Right cardiac atrium (tissue), 5 donors: ENCODE measurements around the gene SMIM5. TPM values are rescaled to one million over a fixed set of nuclear protein-coding genes. Genes with fewer than 3 reads are reported as not detected.

ENCODE experiments used
- ATAC-seq, 2 donors: fragments of 200-7000 bp; cut with Tn5 transposase; one replicate each; pipeline versions ENCODE4 v1.8.0 to v1.9.1; 2020; ENCODE audit warnings: moderate library complexity in 2 of 2, mild to moderate bottlenecking in 1 of 2
- DNase-seq, 3 donors: peaks; one replicate each; pipeline ENCODE4 v3.0.0-alpha.2; 2020
- H3K27ac ChIP-seq: one replicate; pipeline ENCODE4 v1.5.1; 2013; ENCODE audit warnings: mild to moderate bottlenecking, low read length, control low read depth, moderate library complexity
- H3K27me3 ChIP-seq: one replicate; pipeline ENCODE4 v1.6.1; 2013; ENCODE audit not compliant: control insufficient read depth, insufficient read depth
- H3K4me1 ChIP-seq: one replicate; pipeline ENCODE4 v1.6.1; 2013; ENCODE audit warnings: low read length; ENCODE audit not compliant: control insufficient read depth, insufficient read depth
- H3K4me3 ChIP-seq: one replicate; pipeline ENCODE4 v1.5.1; 2013; ENCODE audit warnings: low read length, control low read depth
- H3K9me3 ChIP-seq: one replicate; pipeline ENCODE4 v1.6.1; 2013; ENCODE audit warnings: low read length; ENCODE audit not compliant: control insufficient read depth
- WGBS: extraction: QIAGEN DNeasy Blood & Tissue Kit; methylation state at CpG from one replicate; pipeline ENCODE4 v1.1.7; 2013; 5-methylcytosine and 5-hydroxymethylcytosine counted together
- intact Hi-C, 4 donors: fragments of 100-400 bp; cut with DNase I; formaldehyde crosslinking; loops; one replicate each; pipeline versions ENCODE4 v1.11.0 to v1.14.0; 2022 to 2023
- long read RNA-seq, 4 donors: library from polyadenylated mRNA; unstranded; transcript quantifications; one replicate each; pipeline ENCODE4 v2.0.0, GENCODE V29; 2020 to 2021
- polyA plus RNA-seq: library from polyadenylated mRNA; stranded (reverse); fragments of 200-250 nt; gene quantifications from one replicate; pipeline ENCODE4 v1.2.3, GENCODE V29; 2013
- total RNA-seq, 4 donors: library from RNA; stranded (reverse); fragmentation: NEBNext Ultra II Directional; extraction: Animal tissue kit (Norgen Biotek cat#: 25700); gene quantifications; one replicate each; pipeline ENCODE4 v1.2.1, GENCODE V29; 2021
- donor health status: healthy with polysubstance abuse.
- donor health status: DM: no; HTN: yes; CAD: no.
- donor health status: DM: no; HTN: no; CAD: no.
- donor health status: DM: no; HTN: yes; CAD: no; lungs with severe emphysema.
- donor health status: DM: yes; HTN: yes; CAD: no.

The SMIM5 gene, protein sequence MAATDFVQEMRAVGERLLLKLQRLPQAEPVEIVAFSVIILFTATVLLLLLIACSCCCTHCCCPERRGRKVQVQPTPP
- total RNA-seq (10 to 100 TPM in 2 of 4 donors, 1 to 10 TPM in 2; 6.9 to 12.2 (median 9.6) TPM), polyA plus RNA-seq (13.5 TPM)
- long read RNA-seq, donor 1, full-length matches to known transcripts: 16 of 24 reads
- long read RNA-seq, donor 1, partial matches to known transcripts: 3 of 24 reads
- long read RNA-seq, donor 1, other reads (novel, unspliced or antisense): 5 of 24 reads
- long read RNA-seq, donor 2, transcript SMIM5-201 (3 exons, 1,546 nt): major isoform, 23 of 28 reads
- long read RNA-seq, donor 2, partial matches to known transcripts: 1 of 28 reads
- long read RNA-seq, donor 2, other reads (novel, unspliced or antisense): 4 of 28 reads
- long read RNA-seq, donor 3, transcript SMIM5-201 (3 exons, 1,546 nt): major isoform, 12 of 19 reads
- long read RNA-seq, donor 3, partial matches to known transcripts: 2 of 19 reads
- long read RNA-seq, donor 3, other reads (novel, unspliced or antisense): 5 of 19 reads
- long read RNA-seq, donor 4, transcript SMIM5-201 (3 exons, 1,546 nt): major isoform, 17 of 19 reads
- long read RNA-seq, donor 4, partial matches to known transcripts: 1 of 19 reads
- long read RNA-seq, donor 4, other reads (novel, unspliced or antisense): 1 of 19 reads

GRCh38 chr17:75632863-75633485 is at the start of gene SMIM5:
Gene SMIM5, plus strand, starts transcription at chr17:75633434. Its CDS starts 6,768 bp downstream, at chr17:75640202.
- peak; percentile 91 to 96 (median 96) for DNase-seq
- 13% methylated on average over 19 of the region's 19 CpGs for WGBS

DNA sequence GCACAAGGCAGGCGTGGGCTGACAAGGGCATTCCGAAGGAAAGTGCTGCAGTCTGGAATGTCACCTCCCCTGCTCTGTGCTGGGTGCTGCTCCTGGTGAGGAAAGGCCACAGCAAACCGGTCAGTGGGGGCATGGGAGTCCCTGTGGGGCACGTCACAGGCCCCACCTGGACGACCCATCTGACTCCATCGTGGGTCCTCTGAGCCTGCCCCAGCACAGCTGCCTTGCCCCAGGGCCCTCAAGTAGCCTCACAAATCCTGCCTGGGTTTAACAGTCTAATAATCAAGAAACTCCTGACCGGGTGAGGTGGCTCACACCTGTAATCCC is 48.4 kb upstream of the SMIM5 start:
- H3K27ac ChIP-seq: no peak overlapping the region
- intact Hi-C loops: loop anchor here in 3 of 4 donors (5.0 to 10.0 kb wide), 5 partner anchors 60 to 158 kb away; partner anchors contain the start of genes CASKIN2 (in 1 of the 3), LLGL2 (in 1 of the 3) and TSEN54 (in 1 of the 3)

More at GRCh38 chr17:75632863-75633485, at the start of gene SMIM5:
- no peaks in the 10 kb centered on the region for H3K27me3 ChIP-seq
- intact Hi-C loops: loop anchor here in 2 of 4 donors (5.0 kb wide), 2 partner anchors 114 to 119 kb away; no protein-coding TSS in a partner anchor
- H3K27ac ChIP-seq: peak within 1 kb of the TSS; percentile 78
- no peaks in the 10 kb centered on the region for H3K9me3 ChIP-seq
- peaks cover 9% of the 10 kb centered on the region for H3K4me1 ChIP-seq
- H3K4me3 ChIP-seq: no peak within 1 kb of the TSS
- ATAC-seq: peak; percentile 77 to 80

DNA sequence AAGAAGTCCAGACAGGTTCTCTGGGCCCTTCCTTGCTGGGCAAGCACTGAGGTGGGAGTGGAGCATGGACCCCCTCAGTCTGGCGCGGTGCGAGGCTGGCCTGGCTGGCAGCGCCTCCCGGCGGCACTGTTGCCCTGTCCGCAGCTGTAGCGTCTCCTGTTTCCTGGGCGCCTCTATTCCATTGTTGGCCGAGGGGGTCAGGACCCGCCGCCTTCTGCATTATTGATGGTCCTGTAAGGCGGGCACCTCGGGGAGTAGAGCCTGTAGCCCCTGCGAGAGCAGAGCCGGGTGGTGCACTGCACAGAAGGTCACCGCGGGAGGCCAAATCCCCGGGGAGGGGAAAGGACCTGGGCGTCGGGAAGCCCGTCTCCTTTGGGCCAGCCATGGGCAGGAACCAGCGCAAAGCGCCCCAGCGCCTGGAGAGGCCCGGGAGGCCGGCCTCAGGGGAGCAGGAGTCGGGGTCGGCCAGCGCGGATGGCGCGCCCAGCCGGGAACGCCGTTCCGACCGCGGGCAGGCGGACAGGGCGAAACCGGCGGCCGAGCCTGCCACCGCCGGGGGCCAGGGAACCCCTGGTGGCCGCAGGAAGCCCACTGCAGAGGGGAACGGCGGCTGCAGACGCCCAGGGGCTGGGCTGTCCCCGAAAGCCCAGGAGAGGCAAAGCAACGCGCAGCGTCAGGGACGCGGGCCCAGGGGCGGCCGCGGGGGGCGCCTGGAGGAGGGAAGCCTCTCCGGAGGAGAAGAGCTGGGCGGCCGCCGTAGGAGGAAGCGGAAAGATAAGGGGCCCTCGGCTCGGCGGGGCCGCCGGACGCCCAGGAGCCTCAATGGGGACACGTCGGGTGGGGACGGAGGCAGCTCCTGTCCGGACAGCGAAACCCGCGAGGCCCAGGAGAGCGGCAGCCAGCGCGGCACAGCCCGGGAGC is 45.3 kb upstream of the SMIM5 start, which contains the start of gene MYO15B:
Gene MYO15B (plus strand): TSS at position 126 of the 921 bp plus-strand sequence. CDS start 258 bp downstream, at position 384.
- peak; percentile 81 to 93 (median 90) for DNase-seq
- Histone ChIP-seq H3K4me3 (peak within 1 kb of the TSS; percentile 51), H3K4me1 (no peaks in the 10 kb centered on the region), H3K27ac (peak within 1 kb of the TSS; percentile 73), H3K27me3 (no peaks in the 10 kb centered on the region), H3K9me3 (no peaks in the 10 kb centered on the region)
- ATAC-seq: peak; percentile 55 to 71
- 2% methylated on average over 82 of the region's 82 CpGs for WGBS
- intact Hi-C loops: loop anchor here in 3 of 4 donors (2.0 to 10.0 kb wide), 6 partner anchors 63 to 161 kb away; partner anchors contain the start of genes CASKIN2 (in 1 of the 3), LLGL2 (in 1 of the 3) and TSEN54 (in 1 of the 3)

More for the DNA sequence above, 48.4 kb upstream of the SMIM5 start:
- Histone ChIP-seq H3K4me3 (no peak overlapping the region), H3K9me3 (no peaks in the 10 kb centered on the region), H3K4me1 (no peaks in the 10 kb centered on the region), H3K27me3 (no peaks in the 10 kb centered on the region)
- WGBS: 90% methylated on average over 7 of the region's 7 CpGs
- DNase-seq: peak in 1 of 3 donors; percentile 28
- no peak for ATAC-seq

DNA sequence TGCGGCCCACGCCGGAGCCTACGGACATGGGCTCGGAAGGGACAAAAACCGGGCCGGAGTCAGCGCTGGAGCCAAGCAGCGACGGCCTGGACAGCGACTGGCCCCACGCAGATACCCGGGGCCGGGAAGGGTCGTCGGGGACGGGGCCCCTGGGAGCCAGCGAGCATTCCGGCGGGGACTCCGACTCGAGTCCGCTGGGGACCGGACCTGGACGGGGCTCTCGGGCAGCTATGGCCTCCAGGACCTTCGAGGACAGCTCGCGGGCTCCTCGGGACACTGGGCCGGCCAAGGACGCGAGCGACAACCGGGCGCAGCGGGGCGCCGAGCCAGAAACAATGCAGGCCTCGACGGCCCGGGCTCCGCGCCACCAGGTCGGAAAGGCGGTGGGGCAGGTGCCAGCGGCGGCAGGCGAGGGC is 44.6 kb upstream of the SMIM5 start:
- DNase-seq (peak; percentile 59 to 86 (median 82)), ATAC-seq (peak; percentile 11 to 14)
- Histone ChIP-seq H3K9me3 (no peaks in the 10 kb centered on the region), H3K27me3 (no peaks in the 10 kb centered on the region), H3K27ac (peak overlapping the region; percentile 73), H3K4me3 (peak overlapping the region; percentile 51), H3K4me1 (no peaks in the 10 kb centered on the region)
- 2% methylated on average over 49 of the region's 49 CpGs for WGBS
- intact Hi-C loops: loop anchor here in 3 of 4 donors (2.0 to 10.0 kb wide), 6 partner anchors 64 to 162 kb away; partner anchors contain the start of genes CASKIN2 (in 1 of the 3), LLGL2 (in 1 of the 3) and TSEN54 (in 1 of the 3)

- intact Hi-C loops: loop anchor here in 3 of 4 donors (2.0 to 10.0 kb wide), 6 partner anchors 64 to 162 kb away; partner anchors contain the start of genes CASKIN2 (in 1 of the 3), LLGL2 (in 1 of the 3) and TSEN54 (in 1 of the 3)
- Histone ChIP-seq H3K4me3 (peak overlapping the region; percentile 62), H3K4me1 (no peaks in the 10 kb centered on the region), H3K27me3 (no peaks in the 10 kb centered on the region), H3K27ac (peak overlapping the region; percentile 73), H3K9me3 (no peaks in the 10 kb centered on the region)
- DNase-seq (peak; percentile 97 to 99 (median 99)), ATAC-seq (peak; percentile 80 to 87)
- 6% methylated on average over 100 of the region's 100 CpGs for WGBS
Measured at GRCh38 chr17:75589012-75589918, 44.0 kb upstream of the SMIM5 start.

- Histone ChIP-seq H3K4me1 (no peaks in the 10 kb centered on the region), H3K27me3 (no peaks in the 10 kb centered on the region), H3K4me3 (no peak overlapping the region), H3K9me3 (no peaks in the 10 kb centered on the region), H3K27ac (no peak overlapping the region)
- peak in 2 of 3 donors; percentile 74 to 83 for DNase-seq
- intact Hi-C loops: loop anchor here in 3 of 4 donors (2.0 to 10.0 kb wide), 6 partner anchors 65 to 163 kb away; partner anchors contain the start of genes CASKIN2 (in 1 of the 3), LLGL2 (in 1 of the 3) and TSEN54 (in 1 of the 3)
- ATAC-seq: peak in 1 of 2 donors; percentile 2
- WGBS: 62% methylated on average over 28 of the region's 29 CpGs
Measured at GRCh38 chr17:75589919-75590303, 43.3 kb upstream of the SMIM5 start.

GRCh38 chr17:75590314-75590761 is 42.9 kb upstream of the SMIM5 start:
- H3K4me3 ChIP-seq: no peak overlapping the region
- intact Hi-C loops: no loop called here
- no peak for ATAC-seq

DNA sequence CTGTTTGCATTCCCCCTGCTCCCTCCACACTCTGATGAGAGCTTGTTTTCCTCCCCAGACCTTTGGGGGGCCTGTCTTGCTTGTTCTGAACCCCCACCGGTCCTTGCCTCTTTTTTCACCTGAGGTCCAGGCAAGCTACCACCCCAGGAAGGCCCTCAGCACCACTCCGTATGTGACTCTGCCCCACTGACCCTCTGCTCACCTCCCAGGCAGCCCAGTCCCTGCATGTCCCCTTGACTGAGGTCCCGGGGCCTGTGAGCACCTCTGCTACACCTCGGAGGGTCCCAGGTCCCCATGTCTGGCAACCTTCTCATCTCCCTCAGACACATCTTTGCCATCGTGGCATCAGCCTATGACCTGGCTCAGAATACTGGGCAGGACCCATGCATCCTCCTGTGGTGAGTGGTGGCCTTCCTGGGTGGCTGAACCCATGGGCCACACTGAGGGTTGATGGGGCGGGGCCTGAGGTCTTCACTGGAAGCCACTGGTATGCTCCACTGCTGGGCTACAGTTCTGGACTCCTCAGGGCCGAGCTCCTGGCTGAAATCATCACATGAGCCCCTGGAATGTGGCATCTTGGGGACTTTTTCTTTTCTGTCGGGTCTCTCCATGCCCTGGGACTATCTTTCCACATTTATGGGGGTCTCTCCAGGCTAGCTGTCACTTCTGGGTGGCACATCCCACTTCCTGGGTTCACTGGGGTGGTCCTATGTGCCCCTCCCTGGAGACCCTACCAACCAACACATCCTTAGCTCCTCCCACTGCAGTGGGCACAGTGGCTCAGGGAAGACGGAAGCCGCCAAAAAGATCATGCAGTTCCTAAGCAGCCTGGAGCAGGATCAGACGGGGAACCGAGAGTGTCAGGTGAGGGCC is 42.1 kb upstream of the SMIM5 start:
- H3K4me3 ChIP-seq: no peak overlapping the region
- intact Hi-C loops: no loop called here
- H3K9me3 ChIP-seq: no peaks in the 10 kb centered on the region
- 81% methylated on average over 12 of the region's 12 CpGs for WGBS
- H3K4me1 ChIP-seq: no peaks in the 10 kb centered on the region
- H3K27me3 ChIP-seq: no peaks in the 10 kb centered on the region
- ATAC-seq: no peak
- DNase-seq: peak in 2 of 3 donors; percentile 33 to 55
- H3K27ac ChIP-seq: no peak overlapping the region

More at GRCh38 chr17:75590314-75590761, 42.9 kb upstream of the SMIM5 start:
- DNase-seq: peak in 2 of 3 donors; percentile 44 to 50
- H3K9me3 ChIP-seq: no peaks in the 10 kb centered on the region
- H3K27me3 ChIP-seq: no peaks in the 10 kb centered on the region
- H3K27ac ChIP-seq: no peak overlapping the region
- WGBS: 82% methylated on average over 8 of the region's 8 CpGs
- no peaks in the 10 kb centered on the region for H3K4me1 ChIP-seq
